Rectal smooth muscle tissue (tissue), 1 donor: ENCODE measurements around the gene GRK1.

Source experiments
- H3K27ac ChIP-seq: one replicate; pipeline ENCODE4 v1.7.0; 2013; ENCODE audit warnings: low read depth, low read length, inconsistent platforms
- H3K27me3 ChIP-seq: one replicate; pipeline ENCODE4 v1.7.0; 2013; ENCODE audit warnings: low read length; ENCODE audit not compliant: control insufficient read depth, insufficient read depth
- H3K36me3 ChIP-seq: one replicate; pipeline ENCODE4 v1.7.0; 2013; ENCODE audit warnings: low read length; ENCODE audit not compliant: control insufficient read depth, insufficient read depth
- H3K4me1 ChIP-seq: one replicate; pipeline ENCODE4 v1.7.0; 2013; ENCODE audit warnings: low read length; ENCODE audit not compliant: control insufficient read depth, insufficient read depth
- H3K4me3 ChIP-seq: one replicate; pipeline ENCODE4 v1.7.0; 2013; ENCODE audit warnings: low read length
- H3K9ac ChIP-seq: one replicate; pipeline ENCODE4 v1.7.0; 2013; ENCODE audit warnings: low read length

GRK1 gene

GRCh38 chr13:113732961-113733950 is 66.2 kb downstream of the GRK1 start:
- H3K27ac ChIP-seq, result no peak overlapping the region
- peaks cover 9% of the 10 kb centered on the region for H3K27me3 ChIP-seq
- H3K4me3 ChIP-seq, result no peak overlapping the region

GRCh38 chr13:113734099-113734825 is 67.2 kb downstream of the GRK1 start:
- H3K9ac ChIP-seq, result no peak overlapping the region
- H3K27ac ChIP-seq, result no peak overlapping the region
- no peaks in the 10 kb centered on the region for H3K4me1 ChIP-seq
- H3K36me3 ChIP-seq, result no peaks in the 10 kb centered on the region
- H3K4me3 ChIP-seq, result no peak overlapping the region
- peaks cover 6% of the 10 kb centered on the region for H3K27me3 ChIP-seq

More at GRCh38 chr13:113732961-113733950, 66.2 kb downstream of the GRK1 start:
- Histone ChIP-seq H3K9ac (no peak overlapping the region), H3K4me1 (no peaks in the 10 kb centered on the region), H3K36me3 (no peaks in the 10 kb centered on the region)

- H3K4me1 ChIP-seq, result no peaks in the 10 kb centered on the region
- no peak overlapping the region for H3K9ac ChIP-seq
- H3K36me3 ChIP-seq, result no peaks in the 10 kb centered on the region
- H3K27ac ChIP-seq, result no peak overlapping the region
- H3K27me3 ChIP-seq, result peaks cover 2% of the 10 kb centered on the region
- no peak overlapping the region for H3K4me3 ChIP-seq
Measured at GRCh38 chr13:113734826-113735125, 67.8 kb downstream of the GRK1 start.

GRCh38 chr13:113735194-113735593 is 68.2 kb downstream of the GRK1 start:
- Histone ChIP-seq H3K36me3 (no peaks in the 10 kb centered on the region), H3K4me3 (no peak overlapping the region), H3K9ac (no peak overlapping the region), H3K4me1 (no peaks in the 10 kb centered on the region), H3K27me3 (peaks cover 2% of the 10 kb centered on the region), H3K27ac (no peak overlapping the region)

DNA sequence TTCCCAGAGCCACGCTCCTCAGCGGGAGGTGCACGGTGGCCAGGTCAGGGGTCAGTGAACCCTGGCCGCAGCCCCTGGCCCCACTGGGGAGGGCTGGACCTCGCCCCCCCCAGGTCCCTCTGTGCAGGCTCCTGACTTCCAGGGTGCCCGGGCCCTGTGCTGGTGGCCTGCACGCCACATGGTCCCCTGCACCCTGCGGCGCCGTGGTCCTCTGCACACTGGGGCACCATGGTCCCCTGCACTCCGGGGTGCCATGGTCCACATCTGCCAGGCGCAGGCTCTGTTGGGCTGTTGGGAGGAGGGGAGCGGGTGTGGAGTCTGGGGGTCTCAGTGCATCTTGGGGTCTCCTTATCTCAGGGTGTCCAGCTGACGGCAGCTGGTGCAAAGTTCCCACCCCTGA is 68.7 kb downstream of the GRK1 start:
- Histone ChIP-seq H3K27ac (no peak overlapping the region), H3K9ac (no peak overlapping the region), H3K36me3 (no peaks in the 10 kb centered on the region), H3K4me3 (no peak overlapping the region), H3K4me1 (no peaks in the 10 kb centered on the region), H3K27me3 (no peaks in the 10 kb centered on the region)

DNA sequence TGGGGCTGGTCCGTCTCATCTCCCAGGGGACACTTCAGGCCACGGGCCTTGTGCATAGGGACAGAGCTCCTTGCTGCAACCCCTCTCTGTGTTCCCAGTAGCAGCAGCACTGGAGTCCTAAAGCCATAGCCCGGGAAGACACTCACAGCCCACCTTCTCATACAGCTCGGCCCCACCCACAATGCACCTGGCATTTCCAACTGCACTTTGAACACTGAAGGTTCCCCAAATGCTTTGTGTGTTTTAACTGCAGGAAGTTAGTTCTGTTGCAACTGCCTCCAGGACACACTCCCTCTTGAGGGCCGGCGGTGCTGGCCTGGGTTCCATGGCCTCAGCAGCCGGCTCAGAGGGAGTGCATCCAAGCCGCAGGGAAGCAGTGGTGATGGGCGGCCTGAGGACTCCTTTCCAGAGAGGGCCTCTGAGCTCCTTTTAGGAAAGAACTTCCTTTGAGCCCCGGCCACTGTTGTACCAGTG is 69.3 kb downstream of the GRK1 start:
- no peak overlapping the region for H3K9ac ChIP-seq
- H3K27me3 ChIP-seq, result no peaks in the 10 kb centered on the region
- H3K36me3 ChIP-seq, result no peaks in the 10 kb centered on the region
- H3K4me1 ChIP-seq, result no peaks in the 10 kb centered on the region
- H3K4me3 ChIP-seq, result no peak overlapping the region
- no peak overlapping the region for H3K27ac ChIP-seq

DNA sequence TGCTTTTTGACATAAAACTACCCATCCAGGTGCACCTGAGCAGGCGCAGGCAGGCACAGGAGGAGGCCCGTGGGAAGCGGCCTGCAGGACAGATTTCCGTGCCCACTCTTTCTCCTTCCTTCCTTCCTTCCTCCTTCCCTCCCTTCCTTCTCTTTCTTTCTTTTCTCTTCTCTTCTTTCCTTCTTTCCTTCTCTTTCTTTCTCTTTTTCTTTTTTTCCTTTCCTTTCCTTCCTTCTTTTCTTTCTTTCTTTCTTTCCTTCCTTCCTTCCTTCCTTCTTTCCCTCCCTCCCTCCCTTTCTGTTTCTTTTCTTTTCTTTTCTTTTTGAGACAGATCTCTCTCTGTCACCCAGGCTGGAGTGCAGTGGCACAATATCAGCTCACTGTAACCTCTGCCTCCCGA is 70.8 kb downstream of the GRK1 start:
- H3K4me3 ChIP-seq, result no peak overlapping the region
- no peaks in the 10 kb centered on the region for H3K36me3 ChIP-seq
- no peak overlapping the region for H3K9ac ChIP-seq
- H3K27ac ChIP-seq, result no peak overlapping the region
- peaks cover 3% of the 10 kb centered on the region for H3K27me3 ChIP-seq
- H3K4me1 ChIP-seq, result no peaks in the 10 kb centered on the region

GRCh38 chr13:113739527-113740285 is 72.7 kb downstream of the GRK1 start:
- Histone ChIP-seq H3K36me3 (no peaks in the 10 kb centered on the region), H3K9ac (no peak overlapping the region), H3K4me3 (no peak overlapping the region), H3K27me3 (peaks cover 3% of the 10 kb centered on the region), H3K4me1 (no peaks in the 10 kb centered on the region), H3K27ac (no peak overlapping the region)

GRCh38 chr13:113740286-113740556 is 73.2 kb downstream of the GRK1 start:
- Histone ChIP-seq H3K27ac (no peak overlapping the region), H3K4me3 (no peak overlapping the region)

DNA sequence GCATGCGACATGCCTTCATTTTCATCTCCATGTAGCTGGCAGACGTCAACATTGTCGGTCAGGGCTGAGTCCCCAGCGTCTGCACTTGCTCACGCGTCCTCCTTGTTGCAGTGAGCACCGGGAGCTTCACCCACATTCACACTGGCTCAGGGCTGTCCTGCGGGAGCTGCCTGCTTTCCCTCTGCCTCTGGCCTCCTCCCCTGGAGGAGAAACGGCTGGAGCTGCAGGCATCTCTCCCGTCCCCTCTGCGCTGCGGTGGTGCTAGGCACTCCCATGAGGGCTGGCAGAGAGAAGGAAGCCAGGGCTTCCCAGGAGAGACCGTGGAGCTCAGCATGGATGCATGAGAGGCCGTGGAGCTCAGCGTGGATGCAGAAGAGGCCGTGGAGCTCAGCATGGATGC is 73.6 kb downstream of the GRK1 start:
- H3K4me3 ChIP-seq, result no peak overlapping the region
- peaks cover 3% of the 10 kb centered on the region for H3K27me3 ChIP-seq
- H3K9ac ChIP-seq, result no peak overlapping the region
- H3K4me1 ChIP-seq, result no peaks in the 10 kb centered on the region
- H3K27ac ChIP-seq, result no peak overlapping the region
- H3K36me3 ChIP-seq, result no peaks in the 10 kb centered on the region

More at GRCh38 chr13:113740286-113740556, 73.2 kb downstream of the GRK1 start:
- H3K9ac ChIP-seq, result no peak overlapping the region
- no peaks in the 10 kb centered on the region for H3K4me1 ChIP-seq
- no peaks in the 10 kb centered on the region for H3K36me3 ChIP-seq
- H3K27me3 ChIP-seq, result peaks cover 3% of the 10 kb centered on the region

DNA sequence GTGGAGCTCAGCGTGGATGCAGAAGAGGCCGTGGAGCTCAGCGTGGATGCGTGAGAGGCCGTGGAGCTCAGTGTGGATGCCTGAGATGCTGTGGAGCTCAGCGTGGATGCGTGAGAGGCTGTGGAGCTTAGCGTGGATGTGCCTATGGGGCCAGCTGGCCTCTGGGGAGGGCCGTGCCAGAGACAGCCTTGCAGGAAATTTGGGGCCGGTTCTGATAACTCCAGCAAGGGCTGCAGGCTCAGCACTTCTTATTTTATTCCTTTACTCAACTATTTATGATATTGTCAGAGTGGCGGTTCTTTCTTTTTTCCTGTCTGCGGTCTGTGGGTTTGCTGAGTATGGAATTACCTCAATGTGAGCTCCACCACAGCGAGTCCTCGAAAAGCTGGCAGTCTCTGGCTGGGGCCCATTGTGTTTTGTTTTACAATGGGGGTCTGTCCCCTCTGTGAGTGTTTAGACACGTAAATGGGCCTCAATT is 74.2 kb downstream of the GRK1 start:
- H3K27ac ChIP-seq, result no peak overlapping the region
- no peak overlapping the region for H3K9ac ChIP-seq
- H3K27me3 ChIP-seq, result peaks cover 3% of the 10 kb centered on the region
- H3K4me3 ChIP-seq, result no peak overlapping the region
- H3K4me1 ChIP-seq, result no peaks in the 10 kb centered on the region
- H3K36me3 ChIP-seq, result no peaks in the 10 kb centered on the region

DNA sequence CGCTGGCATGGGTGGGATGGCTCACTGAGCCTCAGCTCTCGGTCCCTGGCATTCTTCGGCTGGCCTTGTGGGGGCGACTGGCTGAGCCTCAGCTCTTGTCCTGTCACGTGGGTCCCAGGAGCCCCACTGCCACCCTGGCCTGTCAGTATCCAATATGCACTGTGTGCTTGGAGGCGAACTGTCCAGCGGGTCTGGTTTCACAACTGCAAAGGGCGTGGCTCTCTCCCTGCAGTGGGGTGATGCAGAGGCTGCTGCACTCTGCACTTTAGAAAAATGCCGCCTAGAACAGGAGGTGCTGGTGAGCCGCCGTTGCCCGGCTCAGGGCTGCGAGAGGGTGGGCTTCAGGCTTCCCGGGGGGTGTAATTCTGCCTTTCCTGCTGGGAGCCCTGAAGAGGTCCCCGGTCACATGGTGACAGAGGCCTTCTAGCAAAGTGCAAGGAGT is 75.0 kb downstream of the GRK1 start:
- Histone ChIP-seq H3K9ac (no peak overlapping the region), H3K27me3 (peaks cover 3% of the 10 kb centered on the region), H3K36me3 (no peaks in the 10 kb centered on the region), H3K4me1 (no peaks in the 10 kb centered on the region), H3K27ac (no peak overlapping the region), H3K4me3 (no peak overlapping the region)
